Measurements from ENCODE around the gene SPDYE17.
"Not testable (repeated sequence)": the region's sequence is repeated elsewhere in the genome, so short reads cannot be mapped to it uniquely, and the experiment has no call there.

- not testable (repeated sequence) for TF ChIP-seq CTCF (IDR thresholded peaks at IDR 0.05); ZNF425 (CRISPR knock-in tag; conservative IDR thresholded peaks at IDR 0.05); TEAD4 (CRISPR knock-in tag; IDR thresholded peaks at IDR 0.05); ATF3 (CRISPR knock-in tag; conservative IDR thresholded peaks at IDR 0.05); CREB1 (CRISPR knock-in tag; IDR thresholded peaks at IDR 0.05); ARID4B (CRISPR knock-in tag; IDR thresholded peaks at IDR 0.05; ENCODE audit: borderline replicate concordance)
Measured at GRCh38 chr7:77065869-77066268, 33.7 kb upstream of the SPDYE17 start.

Data from WTC11 (cell line).